ENCODE results near the gene CD200R1.
A peak's percentile ranks its signal among the peaks of the same experiment; 100 is the strongest.

Gene CD200R1, protein sequence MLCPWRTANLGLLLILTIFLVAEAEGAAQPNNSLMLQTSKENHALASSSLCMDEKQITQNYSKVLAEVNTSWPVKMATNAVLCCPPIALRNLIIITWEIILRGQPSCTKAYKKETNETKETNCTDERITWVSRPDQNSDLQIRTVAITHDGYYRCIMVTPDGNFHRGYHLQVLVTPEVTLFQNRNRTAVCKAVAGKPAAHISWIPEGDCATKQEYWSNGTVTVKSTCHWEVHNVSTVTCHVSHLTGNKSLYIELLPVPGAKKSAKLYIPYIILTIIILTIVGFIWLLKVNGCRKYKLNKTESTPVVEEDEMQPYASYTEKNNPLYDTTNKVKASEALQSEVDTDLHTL

DNA sequence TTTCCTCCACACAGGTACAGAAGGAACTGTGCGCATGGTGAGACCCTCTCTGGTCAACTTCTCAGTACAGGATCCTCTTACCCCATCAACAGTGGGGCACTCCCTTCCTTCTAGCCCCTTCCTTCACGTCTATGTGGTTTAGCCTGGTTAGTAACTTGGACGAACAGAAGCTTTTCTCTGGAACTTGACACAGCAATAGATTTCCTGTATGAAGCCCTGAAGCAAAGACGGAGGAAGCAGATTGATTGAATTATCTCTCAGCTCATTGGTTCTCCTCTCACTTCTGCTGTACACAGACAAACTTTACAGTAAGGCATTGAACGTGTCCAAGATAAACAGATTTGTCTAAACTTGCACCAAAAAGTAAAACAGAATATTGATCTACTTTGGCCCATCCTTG lies at the start of gene CD200R1:
Gene CD200R1 (minus strand): TSS at position 210 of the 400 bp plus-strand sequence. CDS start 246 bp downstream, outside the sequence.
- Histone ChIP-seq H3K27ac (ENCODE audit: low read depth in 2 of 2, low read length in 2 of 2) (peak within 1 kb of the TSS; percentile 8 to 68), H3K4me3 (ENCODE audit: low read length in 2 of 2) (peak within 1 kb of the TSS; percentile 43 to 62), H3K9me3 (ENCODE audit: control insufficient read depth in 2 of 2, low read length in 2 of 2) (no peaks in the 10 kb centered on the region), H3K9ac (ENCODE audit: low read depth in 1 of 2, low read length in 2 of 2) (peak within 1 kb of the TSS; percentile 36 to 61), H3K27me3 (ENCODE audit: control insufficient read depth in 2 of 2, insufficient read depth in 2 of 2, low read length in 2 of 2) (no peaks in the 10 kb centered on the region), H3K4me1 (ENCODE audit: control insufficient read depth in 2 of 2, insufficient read depth in 2 of 2, low read length in 2 of 2) (no peaks in the 10 kb centered on the region), H3K36me3 (ENCODE audit: control insufficient read depth in 2 of 2, insufficient read depth in 2 of 2, low read length in 2 of 2) (no peaks in the 10 kb centered on the region)

DNA sequence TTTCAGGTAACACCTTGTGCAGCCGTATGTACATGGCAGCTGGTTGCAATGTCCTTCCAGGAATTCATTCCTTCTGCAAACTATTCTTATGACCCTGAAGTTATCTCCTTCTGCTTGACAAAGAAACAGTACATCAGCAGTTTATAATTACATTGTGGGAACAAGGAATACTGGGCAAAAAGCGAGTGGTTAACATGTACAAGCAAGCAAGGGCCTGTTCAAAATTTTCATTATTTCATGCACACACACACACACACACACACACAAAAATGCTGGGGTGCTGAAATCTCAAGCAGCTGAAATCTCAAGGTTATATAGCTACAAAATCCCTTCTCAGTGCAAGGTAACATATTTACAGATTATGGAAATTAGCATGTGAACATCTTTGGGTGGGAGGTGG lies 46.6 kb upstream of the CD200R1 start:
- H3K27ac ChIP-seq (ENCODE audit: low read depth in 2 of 2, low read length in 2 of 2), result no peak overlapping the region
- no peaks in the 10 kb centered on the region for H3K9me3 ChIP-seq (ENCODE audit: control insufficient read depth in 2 of 2, low read length in 2 of 2)
- H3K4me1 ChIP-seq (ENCODE audit: control insufficient read depth in 2 of 2, insufficient read depth in 2 of 2, low read length in 2 of 2), result peaks cover 8 to 10% of the 10 kb centered on the region in 2 donors
- no peaks in the 10 kb centered on the region for H3K27me3 ChIP-seq (ENCODE audit: control insufficient read depth in 2 of 2, insufficient read depth in 2 of 2, low read length in 2 of 2)
- H3K4me3 ChIP-seq (ENCODE audit: low read length in 2 of 2), result no peak overlapping the region
- H3K36me3 ChIP-seq (ENCODE audit: control insufficient read depth in 2 of 2, insufficient read depth in 2 of 2, low read length in 2 of 2), result peaks cover 3% of the 10 kb centered on the region in 2 donors
- no peak overlapping the region for H3K9ac ChIP-seq (ENCODE audit: low read depth in 1 of 2, low read length in 2 of 2)

DNA sequence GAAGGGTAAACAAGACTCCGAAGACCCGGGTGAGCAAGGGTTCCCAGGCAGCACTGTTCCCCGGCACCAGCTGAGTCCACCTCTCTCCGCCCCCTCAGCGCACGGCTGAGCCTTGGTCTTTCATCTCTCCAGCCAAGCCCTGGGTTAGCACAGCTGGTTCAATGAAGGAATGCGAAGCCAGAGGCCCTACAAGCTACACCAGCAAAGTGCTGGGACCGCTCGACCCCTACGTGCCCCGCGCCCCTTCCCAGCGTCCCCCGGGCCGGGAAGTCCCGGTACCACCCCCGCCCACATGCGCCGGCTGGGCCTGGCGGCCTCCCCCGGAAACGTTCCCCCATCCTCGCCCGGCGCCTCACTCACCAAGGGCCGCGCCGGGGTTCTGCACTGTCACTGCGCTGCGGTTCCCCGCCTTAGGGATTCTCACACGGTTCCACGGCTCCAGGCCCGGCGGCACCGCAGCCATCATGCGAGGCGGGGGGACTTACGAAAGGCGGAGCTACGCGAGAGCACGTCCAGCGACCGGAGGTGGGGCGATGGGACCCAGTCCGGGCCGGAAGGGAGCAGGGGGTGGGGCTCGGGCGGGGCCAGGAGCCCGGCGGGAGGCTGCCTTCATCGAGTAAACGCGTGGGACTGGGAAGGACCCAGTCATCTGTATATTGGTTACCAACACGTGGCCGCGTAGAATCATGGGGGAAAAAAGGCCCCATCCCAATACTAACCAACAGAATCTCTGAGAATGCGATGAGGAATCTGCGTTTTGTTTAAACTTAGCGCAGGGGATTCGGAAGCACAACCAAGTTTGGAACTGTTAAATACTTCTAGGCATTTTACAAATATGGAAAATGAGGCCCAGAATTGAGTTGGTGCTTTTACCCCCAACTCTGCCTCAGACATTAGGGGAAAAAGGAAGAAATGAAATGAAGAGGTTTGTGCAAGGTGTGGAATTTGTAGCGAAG lies 44.6 kb upstream of the CD200R1 start:
- no peaks in the 10 kb centered on the region for H3K27me3 ChIP-seq (ENCODE audit: control insufficient read depth in 2 of 2, insufficient read depth in 2 of 2, low read length in 2 of 2)
- H3K9ac ChIP-seq (ENCODE audit: low read depth in 1 of 2, low read length in 2 of 2), result peak overlapping the region; percentile 79 to 85
- H3K9me3 ChIP-seq (ENCODE audit: control insufficient read depth in 2 of 2, low read length in 2 of 2), result no peaks in the 10 kb centered on the region
- H3K27ac ChIP-seq (ENCODE audit: low read depth in 2 of 2, low read length in 2 of 2), result peak overlapping the region; percentile 86 to 87
- peaks cover 6 to 11% of the 10 kb centered on the region in 2 donors for H3K36me3 ChIP-seq (ENCODE audit: control insufficient read depth in 2 of 2, insufficient read depth in 2 of 2, low read length in 2 of 2)
- peak overlapping the region; percentile 84 to 89 for H3K4me3 ChIP-seq (ENCODE audit: low read length in 2 of 2)
- peaks cover 8 to 10% of the 10 kb centered on the region in 2 donors for H3K4me1 ChIP-seq (ENCODE audit: control insufficient read depth in 2 of 2, insufficient read depth in 2 of 2, low read length in 2 of 2)

DNA sequence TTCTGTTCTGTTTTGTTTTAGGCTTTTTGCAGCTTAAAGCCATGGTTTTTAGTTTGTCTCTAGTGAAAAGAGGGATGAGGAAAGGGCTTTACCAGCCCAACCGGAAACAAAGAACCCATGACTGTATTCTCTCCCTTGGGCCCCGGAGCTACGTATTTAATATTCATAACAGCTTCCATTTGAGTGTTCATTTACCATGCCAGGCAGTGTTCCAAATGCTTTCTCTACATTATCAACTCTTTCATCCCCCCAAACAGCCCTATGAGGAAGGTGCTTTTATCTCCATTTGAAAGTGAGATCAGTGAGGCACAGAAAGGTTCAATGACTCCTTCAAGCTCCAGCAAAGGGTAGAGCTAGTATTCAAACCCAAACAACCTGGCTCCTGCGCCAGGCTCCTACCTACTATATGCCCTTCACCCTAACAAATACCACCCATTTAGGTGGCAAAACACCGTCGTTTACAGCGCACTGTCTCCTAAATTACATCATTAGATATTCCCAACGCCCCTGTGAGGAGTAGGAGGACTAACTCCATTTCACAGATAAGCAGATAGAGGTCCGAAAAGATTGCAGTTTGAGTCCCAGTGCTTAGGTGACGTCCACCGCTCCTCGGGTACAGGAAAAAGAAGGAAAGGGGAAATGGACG lies 43.8 kb upstream of the CD200R1 start:
- Histone ChIP-seq H3K9me3 (ENCODE audit: control insufficient read depth in 2 of 2, low read length in 2 of 2) (no peaks in the 10 kb centered on the region), H3K27ac (ENCODE audit: low read depth in 2 of 2, low read length in 2 of 2) (peak overlapping the region; percentile 86 to 87), H3K36me3 (ENCODE audit: control insufficient read depth in 2 of 2, insufficient read depth in 2 of 2, low read length in 2 of 2) (peaks cover 6 to 11% of the 10 kb centered on the region in 2 donors), H3K9ac (ENCODE audit: low read depth in 1 of 2, low read length in 2 of 2) (peak overlapping the region; percentile 79 to 85), H3K4me3 (ENCODE audit: low read length in 2 of 2) (peak overlapping the region; percentile 84 to 89), H3K4me1 (ENCODE audit: control insufficient read depth in 2 of 2, insufficient read depth in 2 of 2, low read length in 2 of 2) (peaks cover 8 to 10% of the 10 kb centered on the region in 2 donors), H3K27me3 (ENCODE audit: control insufficient read depth in 2 of 2, insufficient read depth in 2 of 2, low read length in 2 of 2) (no peaks in the 10 kb centered on the region)

DNA sequence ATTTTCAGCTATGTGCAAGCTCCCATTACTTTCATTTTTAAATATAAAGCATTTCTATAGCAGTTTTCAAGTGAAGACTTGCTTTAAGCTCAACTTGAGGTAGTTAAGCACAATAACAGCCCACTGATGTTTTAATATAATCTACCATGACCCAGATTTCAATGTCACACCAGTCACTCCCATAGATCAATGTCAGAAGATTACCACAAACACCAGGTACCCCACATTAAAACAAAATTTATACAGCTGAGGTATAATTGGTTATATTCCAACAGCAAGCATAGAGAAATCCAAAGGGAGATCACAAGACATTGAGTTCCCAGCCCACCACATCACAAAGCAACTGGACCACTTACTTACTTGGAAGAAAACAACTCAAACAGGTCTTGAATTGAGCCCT lies 38.7 kb upstream of the CD200R1 start:
- Histone ChIP-seq H3K27me3 (ENCODE audit: control insufficient read depth in 2 of 2, insufficient read depth in 2 of 2, low read length in 2 of 2) (no peaks in the 10 kb centered on the region), H3K9me3 (ENCODE audit: control insufficient read depth in 2 of 2, low read length in 2 of 2) (no peaks in the 10 kb centered on the region), H3K27ac (ENCODE audit: low read depth in 2 of 2, low read length in 2 of 2) (no peak overlapping the region), H3K4me1 (ENCODE audit: control insufficient read depth in 2 of 2, insufficient read depth in 2 of 2, low read length in 2 of 2) (peaks cover 5 to 6% of the 10 kb centered on the region in 2 donors), H3K9ac (ENCODE audit: low read depth in 1 of 2, low read length in 2 of 2) (no peak overlapping the region), H3K4me3 (ENCODE audit: low read length in 2 of 2) (no peak overlapping the region), H3K36me3 (ENCODE audit: control insufficient read depth in 2 of 2, insufficient read depth in 2 of 2, low read length in 2 of 2) (peaks cover 22 to 33% of the 10 kb centered on the region in 2 donors)

DNA sequence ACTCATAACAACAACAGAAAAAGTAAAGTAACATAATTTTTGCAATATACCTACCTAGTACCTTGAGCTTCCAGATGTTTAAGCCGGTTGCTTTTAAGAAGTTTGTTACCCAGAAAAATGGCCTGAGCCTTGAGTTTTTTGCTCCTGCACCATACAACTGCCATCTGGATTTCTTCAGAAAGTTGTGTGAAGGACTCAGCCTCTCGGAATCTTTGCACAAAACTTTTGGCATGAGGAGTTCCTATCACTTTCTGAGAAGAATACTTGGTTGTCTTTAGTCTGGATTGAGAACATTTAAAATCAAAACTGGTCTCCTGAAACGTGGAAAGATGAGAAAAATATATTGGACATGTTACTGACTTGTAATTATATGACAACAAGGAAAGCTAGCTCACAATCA lies 33.2 kb upstream of the CD200R1 start:
- Histone ChIP-seq H3K4me3 (ENCODE audit: low read length in 2 of 2) (no peak overlapping the region), H3K36me3 (ENCODE audit: control insufficient read depth in 2 of 2, insufficient read depth in 2 of 2, low read length in 2 of 2) (peaks cover 41 to 71% of the 10 kb centered on the region in 2 donors), H3K27me3 (ENCODE audit: control insufficient read depth in 2 of 2, insufficient read depth in 2 of 2, low read length in 2 of 2) (no peaks in the 10 kb centered on the region), H3K9me3 (ENCODE audit: control insufficient read depth in 2 of 2, low read length in 2 of 2) (no peaks in the 10 kb centered on the region), H3K27ac (ENCODE audit: low read depth in 2 of 2, low read length in 2 of 2) (no peak overlapping the region), H3K4me1 (ENCODE audit: control insufficient read depth in 2 of 2, insufficient read depth in 2 of 2, low read length in 2 of 2) (no peaks in the 10 kb centered on the region), H3K9ac (ENCODE audit: low read depth in 1 of 2, low read length in 2 of 2) (no peak overlapping the region)

DNA sequence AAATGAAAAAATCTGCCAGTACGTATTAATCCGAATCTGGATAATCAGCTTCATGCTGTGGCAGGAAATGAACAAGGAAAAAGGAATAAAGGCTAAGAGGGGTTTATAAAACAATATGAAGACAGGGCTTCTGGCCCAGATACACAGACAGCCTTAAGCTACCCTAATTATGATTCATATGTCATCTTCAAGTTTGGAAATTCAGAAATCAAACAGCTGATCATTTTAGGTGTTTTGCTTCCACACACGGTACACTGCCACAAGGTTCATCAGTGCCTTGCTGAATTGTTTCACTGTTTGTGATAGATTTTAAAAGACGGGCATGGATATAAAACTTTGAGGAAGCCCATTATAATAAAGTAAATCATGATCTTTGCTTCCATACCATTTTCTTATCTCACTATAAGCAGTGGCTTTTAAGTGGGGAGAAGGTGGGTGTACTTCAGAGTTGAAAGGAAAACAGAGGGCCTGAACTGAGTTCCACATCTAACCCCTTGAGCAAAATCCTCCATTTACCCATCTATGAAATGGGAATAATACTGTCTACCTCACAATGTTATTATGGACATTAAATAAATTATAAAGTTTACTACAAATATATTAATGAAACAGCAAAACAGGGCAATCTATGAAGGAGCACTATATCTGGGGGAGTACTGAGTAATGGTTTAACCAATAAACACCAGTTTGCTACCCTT lies 31.6 kb upstream of the CD200R1 start:
- no peaks in the 10 kb centered on the region for H3K4me1 ChIP-seq (ENCODE audit: control insufficient read depth in 2 of 2, insufficient read depth in 2 of 2, low read length in 2 of 2)
- H3K9ac ChIP-seq (ENCODE audit: low read depth in 1 of 2, low read length in 2 of 2), result no peak overlapping the region
- H3K27ac ChIP-seq (ENCODE audit: low read depth in 2 of 2, low read length in 2 of 2), result no peak overlapping the region
- no peaks in the 10 kb centered on the region for H3K27me3 ChIP-seq (ENCODE audit: control insufficient read depth in 2 of 2, insufficient read depth in 2 of 2, low read length in 2 of 2)
- H3K9me3 ChIP-seq (ENCODE audit: control insufficient read depth in 2 of 2, low read length in 2 of 2), result no peaks in the 10 kb centered on the region
- peaks cover 38 to 76% of the 10 kb centered on the region in 2 donors for H3K36me3 ChIP-seq (ENCODE audit: control insufficient read depth in 2 of 2, insufficient read depth in 2 of 2, low read length in 2 of 2)
- H3K4me3 ChIP-seq (ENCODE audit: low read length in 2 of 2), result no peak overlapping the region

DNA sequence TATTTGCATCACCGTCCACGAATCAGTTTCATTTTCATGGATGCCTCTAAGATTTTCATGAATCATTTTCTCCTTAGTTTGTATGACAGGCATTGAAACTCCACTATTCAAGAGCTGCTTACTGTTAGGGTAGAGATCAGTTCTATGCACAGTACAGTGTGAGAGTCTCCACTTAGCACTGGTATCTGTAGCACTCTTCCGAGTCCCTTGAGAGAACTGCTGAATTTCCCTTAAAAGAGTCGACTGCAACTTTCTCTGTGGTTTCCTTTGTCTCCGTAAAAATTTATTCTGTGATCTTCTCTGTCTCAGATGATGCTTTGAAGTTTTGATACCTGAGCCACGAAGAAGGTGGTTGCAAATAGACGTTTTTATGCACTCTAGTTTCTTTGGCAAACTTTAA lies 30.7 kb upstream of the CD200R1 start:
- H3K27ac ChIP-seq (ENCODE audit: low read depth in 2 of 2, low read length in 2 of 2), result no peak overlapping the region
- H3K36me3 ChIP-seq (ENCODE audit: control insufficient read depth in 2 of 2, insufficient read depth in 2 of 2, low read length in 2 of 2), result peaks cover 38 to 78% of the 10 kb centered on the region in 2 donors
- H3K9me3 ChIP-seq (ENCODE audit: control insufficient read depth in 2 of 2, low read length in 2 of 2), result no peaks in the 10 kb centered on the region
- H3K9ac ChIP-seq (ENCODE audit: low read depth in 1 of 2, low read length in 2 of 2), result no peak overlapping the region
- H3K27me3 ChIP-seq (ENCODE audit: control insufficient read depth in 2 of 2, insufficient read depth in 2 of 2, low read length in 2 of 2), result no peaks in the 10 kb centered on the region
- no peak overlapping the region for H3K4me3 ChIP-seq (ENCODE audit: low read length in 2 of 2)
- H3K4me1 ChIP-seq (ENCODE audit: control insufficient read depth in 2 of 2, insufficient read depth in 2 of 2, low read length in 2 of 2), result no peaks in the 10 kb centered on the region

DNA sequence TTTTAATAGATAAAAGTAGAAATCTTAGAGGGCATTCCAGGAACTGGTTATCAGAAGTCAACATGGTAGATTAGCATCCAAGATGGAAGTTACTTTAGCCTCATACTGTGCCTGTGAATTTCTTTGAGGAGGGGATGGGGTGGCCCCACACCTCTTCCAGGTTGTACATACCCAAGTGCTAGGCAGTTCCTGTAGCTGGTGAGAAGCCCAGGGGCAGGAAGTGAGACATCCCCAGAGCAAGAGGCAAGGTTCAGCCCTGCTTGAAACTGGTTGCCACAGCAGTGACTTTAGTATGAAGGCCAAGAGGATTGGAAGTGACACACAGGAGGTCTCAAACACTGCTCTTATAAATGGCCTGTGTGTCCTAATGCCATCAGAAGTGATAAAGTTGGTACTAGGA lies 27.8 kb upstream of the CD200R1 start:
- Histone ChIP-seq H3K27me3 (ENCODE audit: control insufficient read depth in 2 of 2, insufficient read depth in 2 of 2, low read length in 2 of 2) (no peaks in the 10 kb centered on the region), H3K9me3 (ENCODE audit: control insufficient read depth in 2 of 2, low read length in 2 of 2) (no peaks in the 10 kb centered on the region), H3K9ac (ENCODE audit: low read depth in 1 of 2, low read length in 2 of 2) (no peak overlapping the region), H3K4me3 (ENCODE audit: low read length in 2 of 2) (no peak overlapping the region), H3K27ac (ENCODE audit: low read depth in 2 of 2, low read length in 2 of 2) (no peak overlapping the region), H3K36me3 (ENCODE audit: control insufficient read depth in 2 of 2, insufficient read depth in 2 of 2, low read length in 2 of 2) (peaks cover 35 to 71% of the 10 kb centered on the region in 2 donors), H3K4me1 (ENCODE audit: control insufficient read depth in 2 of 2, insufficient read depth in 2 of 2, low read length in 2 of 2) (no peaks in the 10 kb centered on the region)
